Measurements from ENCODE around the gene ZFAND2A.
"Not testable (repeated sequence)": the region's sequence is repeated elsewhere in the genome, so short reads cannot be mapped to it uniquely, and the experiment has no call there.

ZFAND2A gene

DNA sequence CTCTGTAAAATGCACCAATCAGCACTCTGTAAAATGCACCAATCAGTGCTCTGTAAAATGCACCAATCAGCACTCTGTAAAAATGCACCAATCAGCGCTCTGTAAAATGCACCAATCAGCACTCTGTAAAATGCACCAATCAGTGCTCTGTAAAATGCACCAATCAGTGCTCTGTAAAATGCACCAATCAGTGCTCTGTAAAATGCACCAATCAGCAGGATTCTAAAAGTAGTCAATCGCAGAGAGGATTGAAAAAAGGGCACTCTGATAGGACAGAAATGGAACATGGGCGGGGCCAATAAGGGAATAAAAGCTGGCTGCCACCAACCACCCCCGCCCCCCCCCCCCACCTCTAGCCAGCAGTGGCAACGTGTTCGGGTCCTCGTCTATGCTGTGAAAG is 11.5 kb upstream of the ZFAND2A start:
- not testable (repeated sequence) for H3K4me1 ChIP-seq (ENCODE audit: control insufficient read depth, insufficient read depth, low read length); H3K36me3 ChIP-seq (ENCODE audit: control insufficient read depth, insufficient read depth, low read length); H3K27me3 ChIP-seq (ENCODE audit: control insufficient read depth, insufficient read depth, low read length); H3K27ac ChIP-seq (ENCODE audit: low read depth, low read length); H3K9ac ChIP-seq (ENCODE audit: low read length); H3K4me3 ChIP-seq (ENCODE audit: low read length)

- H3K9ac ChIP-seq (ENCODE audit: low read length) = no peak overlapping the region
- H3K4me3 ChIP-seq (ENCODE audit: low read length) = no peak overlapping the region
- H3K27me3 ChIP-seq (ENCODE audit: control insufficient read depth, insufficient read depth, low read length) = no peaks in the 10 kb centered on the region
- H3K27ac ChIP-seq (ENCODE audit: low read depth, low read length) = no peak overlapping the region
- no peaks in the 10 kb centered on the region for H3K36me3 ChIP-seq (ENCODE audit: control insufficient read depth, insufficient read depth, low read length)
- H3K4me1 ChIP-seq (ENCODE audit: control insufficient read depth, insufficient read depth, low read length) = no peaks in the 10 kb centered on the region
Measured at GRCh38 chr7:1170741-1171501, 10.9 kb upstream of the ZFAND2A start.

GRCh38 chr7:1169409-1170368 is 9.7 kb upstream of the ZFAND2A start:
- H3K36me3 ChIP-seq (ENCODE audit: control insufficient read depth, insufficient read depth, low read length) = no peaks in the 10 kb centered on the region
- no peaks in the 10 kb centered on the region for H3K4me1 ChIP-seq (ENCODE audit: control insufficient read depth, insufficient read depth, low read length)
- H3K27me3 ChIP-seq (ENCODE audit: control insufficient read depth, insufficient read depth, low read length) = no peaks in the 10 kb centered on the region
- H3K27ac ChIP-seq (ENCODE audit: low read depth, low read length) = peak overlapping the region; percentile 47
- H3K4me3 ChIP-seq (ENCODE audit: low read length) = peak overlapping the region; percentile 68
- H3K9ac ChIP-seq (ENCODE audit: low read length) = no peak overlapping the region

DNA sequence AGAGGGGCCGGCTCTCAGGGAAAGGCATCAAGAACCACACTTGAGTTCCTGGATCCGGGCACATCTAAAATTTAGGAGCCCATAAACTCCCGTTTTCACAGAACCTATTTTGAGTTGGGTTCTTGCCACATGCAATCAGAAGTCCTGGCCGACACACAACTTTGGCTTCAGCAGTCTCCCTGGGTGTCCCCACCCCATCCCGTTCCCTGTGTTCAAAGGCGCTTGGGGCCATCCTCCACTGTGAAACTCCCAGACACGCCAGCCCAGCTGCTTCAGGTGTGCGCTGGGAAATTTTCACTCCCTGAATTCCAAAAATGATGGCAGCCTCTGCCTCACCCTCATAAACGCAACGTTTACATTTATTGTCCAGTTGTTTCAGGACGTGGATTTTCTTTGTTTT is 8.4 kb upstream of the ZFAND2A start:
- no peaks in the 10 kb centered on the region for H3K27me3 ChIP-seq (ENCODE audit: control insufficient read depth, insufficient read depth, low read length)
- H3K4me3 ChIP-seq (ENCODE audit: low read length) = no peak overlapping the region
- H3K4me1 ChIP-seq (ENCODE audit: control insufficient read depth, insufficient read depth, low read length) = no peaks in the 10 kb centered on the region
- no peaks in the 10 kb centered on the region for H3K36me3 ChIP-seq (ENCODE audit: control insufficient read depth, insufficient read depth, low read length)
- no peak overlapping the region for H3K9ac ChIP-seq (ENCODE audit: low read length)
- no peak overlapping the region for H3K27ac ChIP-seq (ENCODE audit: low read depth, low read length)

- Histone ChIP-seq H3K9ac (ENCODE audit: low read length) (no peak overlapping the region), H3K27me3 (ENCODE audit: control insufficient read depth, insufficient read depth, low read length) (no peaks in the 10 kb centered on the region), H3K4me3 (ENCODE audit: low read length) (no peak overlapping the region), H3K4me1 (ENCODE audit: control insufficient read depth, insufficient read depth, low read length) (peaks cover 4% of the 10 kb centered on the region), H3K27ac (ENCODE audit: low read depth, low read length) (no peak overlapping the region), H3K36me3 (ENCODE audit: control insufficient read depth, insufficient read depth, low read length) (peaks cover 3% of the 10 kb centered on the region)
Measured at GRCh38 chr7:1164436-1164835, 4.4 kb upstream of the ZFAND2A start.

- Histone ChIP-seq H3K27me3 (ENCODE audit: control insufficient read depth, insufficient read depth, low read length) (no peaks in the 10 kb centered on the region), H3K9ac (ENCODE audit: low read length) (no peak overlapping the region), H3K36me3 (ENCODE audit: control insufficient read depth, insufficient read depth, low read length) (peaks cover 3% of the 10 kb centered on the region)
Measured at GRCh38 chr7:1163121-1163520, 3.1 kb upstream of the ZFAND2A start.

DNA sequence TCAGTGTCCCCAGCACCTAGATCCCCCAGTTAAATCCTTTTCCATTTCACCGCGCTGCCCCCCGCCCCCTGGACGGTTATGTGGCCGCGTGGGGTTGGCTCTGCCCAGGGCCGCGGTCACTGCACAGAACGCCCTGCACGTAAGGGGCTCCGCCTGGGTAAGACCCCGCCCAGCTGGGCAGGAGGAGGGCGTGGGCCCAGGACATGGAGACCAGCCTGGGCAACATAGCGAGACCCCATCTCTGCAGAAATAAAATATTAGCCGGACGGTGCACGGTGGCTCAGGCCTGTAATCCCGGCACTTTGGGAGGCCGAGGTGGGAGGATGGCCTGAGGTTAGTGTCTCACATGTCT is 650 bp upstream of the ZFAND2A start:
- Histone ChIP-seq H3K27me3 (ENCODE audit: control insufficient read depth, insufficient read depth, low read length) (no peaks in the 10 kb centered on the region), H3K9ac (ENCODE audit: low read length) (peak overlapping the region; percentile 13), H3K27ac (ENCODE audit: low read depth, low read length) (peak overlapping the region; percentile 88), H3K4me1 (ENCODE audit: control insufficient read depth, insufficient read depth, low read length) (peaks cover 11% of the 10 kb centered on the region), H3K36me3 (ENCODE audit: control insufficient read depth, insufficient read depth, low read length) (peaks cover 3% of the 10 kb centered on the region), H3K4me3 (ENCODE audit: low read length) (peak overlapping the region; percentile 83)

More at GRCh38 chr7:1163121-1163520, 3.1 kb upstream of the ZFAND2A start:
- Histone ChIP-seq H3K4me3 (ENCODE audit: low read length) (no peak overlapping the region), H3K4me1 (ENCODE audit: control insufficient read depth, insufficient read depth, low read length) (peaks cover 11% of the 10 kb centered on the region), H3K27ac (ENCODE audit: low read depth, low read length) (no peak overlapping the region)

GRCh38 chr7:1159231-1159630 is 765 bp downstream of the ZFAND2A start:
- Histone ChIP-seq H3K4me3 (ENCODE audit: low read length) (peak overlapping the region; percentile 81), H3K4me1 (ENCODE audit: control insufficient read depth, insufficient read depth, low read length) (peaks cover 11% of the 10 kb centered on the region), H3K9ac (ENCODE audit: low read length) (peak overlapping the region; percentile 38)
- not testable (repeated sequence) for H3K27me3 ChIP-seq (ENCODE audit: control insufficient read depth, insufficient read depth, low read length); H3K27ac ChIP-seq (ENCODE audit: low read depth, low read length); H3K36me3 ChIP-seq (ENCODE audit: control insufficient read depth, insufficient read depth, low read length)

GRCh38 chr7:1158203-1159126 is 1.5 kb downstream of the ZFAND2A start:
- Histone ChIP-seq H3K27me3 (ENCODE audit: control insufficient read depth, insufficient read depth, low read length) (no peaks in the 10 kb centered on the region), H3K27ac (ENCODE audit: low read depth, low read length) (no peak overlapping the region), H3K9ac (ENCODE audit: low read length) (peak overlapping the region; percentile 38), H3K36me3 (ENCODE audit: control insufficient read depth, insufficient read depth, low read length) (peaks cover 6% of the 10 kb centered on the region), H3K4me1 (ENCODE audit: control insufficient read depth, insufficient read depth, low read length) (peaks cover 11% of the 10 kb centered on the region), H3K4me3 (ENCODE audit: low read length) (peak overlapping the region; percentile 81)

- H3K4me1 ChIP-seq (ENCODE audit: control insufficient read depth, insufficient read depth, low read length) = peaks cover 11% of the 10 kb centered on the region
- no peak overlapping the region for H3K9ac ChIP-seq (ENCODE audit: low read length)
- peaks cover 12% of the 10 kb centered on the region for H3K36me3 ChIP-seq (ENCODE audit: control insufficient read depth, insufficient read depth, low read length)
- H3K4me3 ChIP-seq (ENCODE audit: low read length) = no peak overlapping the region
- H3K27me3 ChIP-seq (ENCODE audit: control insufficient read depth, insufficient read depth, low read length) = no peaks in the 10 kb centered on the region
- no peak overlapping the region for H3K27ac ChIP-seq (ENCODE audit: low read depth, low read length)
Measured at GRCh38 chr7:1156782-1157535, 3.0 kb downstream of the ZFAND2A start.

GRCh38 chr7:1155818-1156781 is 3.9 kb downstream of the ZFAND2A start:
- H3K36me3 ChIP-seq (ENCODE audit: control insufficient read depth, insufficient read depth, low read length) = peaks cover 15% of the 10 kb centered on the region
- not testable (repeated sequence) for H3K9ac ChIP-seq (ENCODE audit: low read length); H3K4me3 ChIP-seq (ENCODE audit: low read length); H3K27ac ChIP-seq (ENCODE audit: low read depth, low read length); H3K27me3 ChIP-seq (ENCODE audit: control insufficient read depth, insufficient read depth, low read length)
- peaks cover 11% of the 10 kb centered on the region for H3K4me1 ChIP-seq (ENCODE audit: control insufficient read depth, insufficient read depth, low read length)

Measured in rectal smooth muscle tissue (tissue), 1 donor.